Measurements from ENCODE around the gene AQP1. TPM values are rescaled to one million over a fixed set of nuclear protein-coding genes. Genes with fewer than 3 reads are reported as not detected.
A peak's percentile ranks its signal among the peaks of the same experiment; 100 is the strongest.

AQP1 gene
- 1.4 and 1.7 TPM in 2 replicates for total RNA-seq (2014; rRNA removed; shearing (Covaris generic))

DNA sequence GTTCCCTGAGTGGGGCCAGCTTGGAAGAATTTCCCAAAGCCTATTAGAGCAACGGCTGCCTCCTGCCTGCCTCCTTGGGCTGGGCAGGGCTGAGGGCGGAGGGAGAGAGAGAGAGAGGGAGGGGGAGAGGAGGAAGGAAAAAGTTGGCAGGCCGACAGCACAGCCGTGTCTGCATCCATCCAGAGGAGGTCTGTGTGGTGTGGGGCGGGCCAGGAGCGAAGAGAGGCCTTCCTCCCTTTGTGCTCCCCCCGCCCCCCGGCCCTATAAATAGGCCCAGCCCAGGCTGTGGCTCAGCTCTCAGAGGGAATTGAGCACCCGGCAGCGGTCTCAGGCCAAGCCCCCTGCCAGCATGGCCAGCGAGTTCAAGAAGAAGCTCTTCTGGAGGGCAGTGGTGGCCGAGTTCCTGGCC is at the start of gene AQP1:
TSS of gene AQP1 (plus strand) at position 293 of the 409 bp plus-strand sequence. CDS start at position 350, 57 bp downstream.
- DNase-seq (ENCODE audit: low spot score) = peak; percentile 55

DNA sequence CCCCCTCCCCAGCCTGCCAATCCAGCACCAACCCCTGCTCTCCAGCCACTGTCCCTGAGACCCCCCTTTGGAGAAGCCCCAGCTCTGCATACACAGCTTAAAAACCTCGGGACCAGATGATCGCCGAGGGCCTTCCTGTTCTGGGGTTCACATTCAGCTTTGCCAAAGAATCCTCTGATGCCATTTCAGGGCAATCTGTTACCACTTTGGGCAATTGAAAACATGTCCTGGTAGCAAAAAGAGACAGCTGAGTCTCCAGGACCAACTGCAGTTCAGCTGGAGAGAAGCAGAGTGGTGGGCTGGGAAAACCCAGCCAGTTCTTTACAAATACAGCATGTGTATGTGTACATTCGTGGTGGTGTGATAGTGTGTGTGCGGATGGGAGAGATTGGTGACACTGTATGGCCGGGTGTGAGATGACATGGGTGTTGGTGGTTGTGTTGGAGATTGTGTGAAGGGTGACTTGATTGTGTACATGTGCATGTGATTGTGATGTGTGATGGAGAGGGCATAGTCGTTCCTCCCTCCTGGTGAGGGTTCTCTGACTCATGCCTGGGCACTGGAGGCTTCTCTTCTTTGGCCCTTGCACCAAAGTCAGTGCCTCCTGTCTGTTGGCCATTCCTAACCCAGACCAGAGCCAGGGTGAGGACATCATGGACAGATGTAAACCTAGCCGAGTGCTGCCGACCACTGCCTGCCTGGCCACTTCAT is 48.5 kb upstream of the AQP1 start:
- DNase-seq (ENCODE audit: low spot score) = no peak

DNA sequence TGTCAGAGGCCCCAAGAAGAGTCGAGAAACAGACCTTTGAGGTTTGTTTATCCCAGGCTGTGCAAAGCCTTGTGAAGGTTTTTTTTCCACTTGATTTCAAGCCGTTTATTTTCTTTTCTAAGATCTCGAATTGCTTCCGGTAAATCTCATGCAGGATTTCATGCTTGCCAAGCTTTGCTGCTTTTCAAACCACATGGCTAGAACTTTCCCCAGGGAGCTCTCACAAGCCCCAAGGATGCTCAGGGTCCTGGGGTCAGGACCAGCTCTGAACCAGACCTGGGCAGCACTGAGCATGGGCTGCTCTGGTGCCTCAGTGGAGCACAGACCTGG is 48.0 kb upstream of the AQP1 start:
- DNase-seq (ENCODE audit: low spot score) = no peak

DNA sequence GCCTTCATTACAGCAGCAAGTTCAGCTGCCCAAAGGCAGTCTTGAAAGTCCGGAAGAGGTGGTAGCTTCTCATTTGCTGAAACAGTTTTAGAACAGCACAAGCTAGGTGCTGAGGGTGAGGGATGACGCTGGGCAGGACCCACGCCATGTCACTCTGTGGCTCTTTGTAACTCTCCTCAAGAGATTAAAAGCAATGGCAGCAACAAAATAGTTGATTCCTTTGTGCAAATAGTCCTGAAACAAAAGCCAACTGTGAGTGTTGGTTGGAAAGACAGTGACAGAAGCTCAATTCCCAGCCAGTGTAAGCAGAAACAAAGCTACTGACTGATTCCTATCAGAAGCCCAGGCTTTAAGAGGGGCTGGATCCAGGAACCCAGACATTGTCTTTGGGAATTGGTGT is 47.6 kb upstream of the AQP1 start:
- DNase-seq (ENCODE audit: low spot score) = no peak

DNA sequence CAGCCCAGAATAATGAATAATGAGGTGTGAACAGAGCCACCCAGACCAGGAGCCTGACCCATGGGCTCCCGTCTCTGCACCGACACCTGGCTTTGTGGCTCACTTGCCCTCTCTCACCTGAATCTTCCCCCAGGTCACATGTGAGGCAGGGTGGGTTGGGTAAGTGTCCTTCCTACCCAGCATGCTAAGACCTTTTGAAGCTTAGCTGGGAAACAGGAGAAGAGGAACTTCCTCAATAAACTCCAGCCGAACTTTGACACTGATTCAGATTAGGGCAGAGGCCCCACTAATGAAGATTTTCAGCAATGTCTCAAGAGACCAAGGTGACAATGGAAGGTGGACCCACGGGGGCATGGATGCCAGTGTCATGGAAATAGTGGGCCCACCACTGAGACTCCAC is 46.6 kb upstream of the AQP1 start:
- no peak for DNase-seq (ENCODE audit: low spot score)

DNA sequence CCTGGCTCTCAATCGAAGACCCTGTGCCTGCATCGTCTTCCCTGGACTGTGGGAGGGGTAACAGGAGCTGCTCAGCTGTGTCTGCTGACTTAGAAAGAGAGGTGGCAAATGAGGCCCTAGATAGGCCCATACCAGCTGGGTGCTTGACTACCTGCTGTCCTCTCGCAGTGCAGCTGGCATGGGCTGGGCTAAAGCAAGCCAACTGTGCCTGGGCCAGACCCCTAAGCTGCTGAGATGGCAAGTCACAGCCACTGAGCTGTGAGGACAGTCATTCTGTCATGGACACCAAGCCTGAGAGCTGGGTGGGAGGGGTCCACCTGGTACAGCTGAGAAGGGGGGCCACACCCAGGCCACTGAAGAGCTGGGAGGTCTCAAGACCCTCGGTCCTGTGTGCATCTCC is 45.8 kb upstream of the AQP1 start:
- no peak for DNase-seq (ENCODE audit: low spot score)

DNA sequence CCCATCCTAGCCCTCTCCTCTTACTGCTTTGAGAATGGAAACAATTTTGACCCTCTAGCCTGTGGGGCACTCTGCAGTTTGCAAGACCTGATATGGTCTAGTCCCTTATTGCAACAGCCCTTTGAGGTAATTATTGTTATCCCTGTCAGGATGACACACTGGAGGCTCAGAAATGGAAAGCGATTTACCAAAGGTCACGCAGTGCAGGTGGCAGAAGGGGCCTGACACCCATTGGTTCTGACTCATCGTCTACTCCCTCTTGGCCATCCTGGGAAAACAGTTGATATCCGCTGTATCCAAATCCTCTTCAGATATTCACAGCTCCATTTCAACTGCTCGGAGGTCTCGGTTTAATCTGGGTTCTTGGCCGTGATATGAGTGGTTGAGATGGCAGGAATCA is 44.7 kb upstream of the AQP1 start:
- DNase-seq (ENCODE audit: low spot score) = no peak

DNA sequence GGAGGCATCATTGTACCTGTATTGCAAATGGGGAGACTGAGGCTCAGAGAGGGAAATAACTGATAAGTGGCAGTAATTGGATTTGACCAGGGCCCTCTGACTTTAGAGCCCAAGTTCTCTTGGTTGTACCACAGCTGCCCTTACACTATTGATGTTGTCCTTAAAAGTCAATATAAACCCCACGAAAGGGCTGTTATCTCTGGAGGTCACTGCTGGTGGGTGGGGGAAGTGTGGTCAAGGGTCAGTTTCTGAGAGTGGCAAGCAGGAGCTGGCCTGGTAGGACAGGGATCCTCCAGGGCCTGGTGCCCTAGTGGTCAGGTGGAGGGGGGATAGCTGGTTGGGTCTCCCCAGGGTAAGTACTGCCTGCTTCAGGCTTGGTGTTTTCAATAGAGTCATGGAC is 44.2 kb upstream of the AQP1 start:
- DNase-seq (ENCODE audit: low spot score) = no peak

DNA sequence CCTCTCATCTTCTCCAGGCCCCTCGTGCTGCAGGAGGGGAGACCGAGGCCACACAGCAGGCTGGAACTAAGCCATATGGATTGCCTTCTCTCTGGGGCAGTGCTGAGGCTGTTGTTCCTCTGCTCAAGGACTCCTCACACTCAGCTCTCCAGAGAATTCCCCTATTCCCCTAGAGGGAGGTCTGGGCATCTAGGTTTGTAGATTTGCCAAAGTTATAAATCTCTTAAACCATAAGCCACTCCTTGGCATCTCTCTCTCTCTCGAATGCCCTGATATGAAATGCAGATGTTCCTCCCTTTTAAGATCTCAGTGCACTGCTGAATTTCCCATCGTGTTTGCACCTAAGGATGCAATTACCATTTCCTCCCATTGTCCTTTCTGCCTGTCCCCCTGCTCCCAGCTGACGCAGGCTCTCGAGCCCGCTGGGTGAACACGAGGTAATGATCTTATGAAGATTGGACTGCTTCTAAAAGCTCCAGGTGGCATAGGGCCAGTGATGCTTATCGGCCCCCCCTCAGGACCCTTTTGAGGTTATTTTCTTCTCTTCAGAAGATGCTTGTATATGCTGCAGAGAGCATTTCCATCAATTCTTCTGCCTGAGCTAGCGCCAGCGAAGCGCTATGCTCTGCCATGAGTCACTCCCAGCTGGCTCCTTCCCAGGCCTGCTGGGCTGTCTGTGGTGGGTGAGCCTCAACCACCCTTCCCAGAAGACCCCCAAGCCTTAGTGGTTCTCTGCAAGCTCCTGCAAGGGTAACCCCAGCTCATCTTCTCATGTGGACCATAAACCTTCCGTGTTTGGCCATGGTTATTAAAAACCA is 41.6 kb upstream of the AQP1 start:
- DNase-seq (ENCODE audit: low spot score) = no peak

DNA sequence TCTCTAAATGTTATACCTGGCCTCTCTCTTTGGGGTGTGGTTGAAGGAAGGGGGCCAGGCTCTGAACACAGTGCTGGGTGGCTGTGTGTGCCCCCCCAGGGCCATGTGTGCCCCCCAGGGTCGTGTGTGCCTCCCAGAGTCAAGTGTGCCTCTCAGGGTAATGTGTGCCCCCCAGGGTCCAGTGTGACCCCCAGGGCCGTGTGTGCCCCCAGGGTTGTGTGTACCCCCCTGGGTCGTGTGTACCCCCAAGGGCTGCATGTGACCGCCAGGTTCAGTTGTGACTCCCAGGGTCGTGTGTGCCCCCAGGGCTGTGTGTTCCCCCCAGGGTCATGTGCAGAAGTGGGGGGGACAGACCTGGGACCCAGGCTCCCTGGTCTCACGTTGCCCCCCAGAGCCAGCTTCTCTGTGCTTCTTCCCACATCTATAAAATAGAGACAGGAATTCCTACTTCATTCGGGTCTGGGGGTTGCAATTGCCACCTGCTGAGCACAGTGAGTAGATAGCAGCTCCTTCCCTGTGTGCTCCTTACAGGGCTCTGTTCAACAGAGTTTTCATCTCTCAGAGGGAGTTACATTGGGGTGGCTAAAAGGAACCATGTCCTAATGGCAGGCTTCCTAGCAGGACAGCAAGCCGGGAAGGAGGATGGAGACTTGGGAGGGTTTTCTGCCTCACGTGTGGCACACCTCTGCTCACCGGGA is 40.7 kb upstream of the AQP1 start:
- DNase-seq (ENCODE audit: low spot score) = no peak

DNA sequence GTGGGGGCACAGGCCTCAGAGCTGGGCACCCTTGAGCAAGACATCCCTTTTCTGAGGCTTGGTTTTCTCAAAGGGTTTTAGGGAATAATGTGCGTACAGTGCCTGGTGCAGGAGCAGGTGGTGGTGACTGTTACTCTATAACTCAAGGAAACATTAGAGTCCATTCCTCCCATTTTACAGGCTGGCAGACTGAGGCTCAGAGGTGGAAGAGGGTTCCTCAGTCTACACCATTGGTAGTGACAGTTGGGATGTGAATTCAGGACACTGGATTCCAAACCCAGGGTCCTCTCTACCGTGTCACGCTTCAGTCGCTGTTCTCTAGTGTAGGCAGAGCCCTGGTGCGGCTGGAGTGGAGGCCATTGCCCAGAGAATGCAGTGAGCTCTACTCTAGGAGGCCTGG is 40.0 kb upstream of the AQP1 start:
- DNase-seq (ENCODE audit: low spot score) = no peak

DNA sequence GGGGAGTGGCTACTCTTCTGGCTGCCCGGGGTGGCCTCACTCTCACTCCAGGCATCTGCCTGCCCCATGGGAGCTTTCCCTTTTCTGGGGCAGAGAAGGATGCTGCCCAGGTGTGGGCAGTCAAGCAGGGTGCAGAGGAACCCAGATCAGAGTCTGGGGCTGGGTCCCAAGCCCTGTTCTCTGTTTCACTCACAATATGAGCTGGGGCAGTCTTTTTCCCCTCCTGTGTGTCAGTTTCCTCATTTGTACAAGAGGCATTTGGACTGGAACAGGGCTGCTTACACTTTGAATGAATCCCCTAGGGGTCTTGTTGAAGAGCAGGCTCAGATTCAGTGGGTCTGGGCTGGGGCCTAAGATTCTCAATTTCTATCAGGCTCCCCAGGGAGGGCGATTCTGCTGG is 38.4 kb upstream of the AQP1 start:
- DNase-seq (ENCODE audit: low spot score) = no peak

DNA sequence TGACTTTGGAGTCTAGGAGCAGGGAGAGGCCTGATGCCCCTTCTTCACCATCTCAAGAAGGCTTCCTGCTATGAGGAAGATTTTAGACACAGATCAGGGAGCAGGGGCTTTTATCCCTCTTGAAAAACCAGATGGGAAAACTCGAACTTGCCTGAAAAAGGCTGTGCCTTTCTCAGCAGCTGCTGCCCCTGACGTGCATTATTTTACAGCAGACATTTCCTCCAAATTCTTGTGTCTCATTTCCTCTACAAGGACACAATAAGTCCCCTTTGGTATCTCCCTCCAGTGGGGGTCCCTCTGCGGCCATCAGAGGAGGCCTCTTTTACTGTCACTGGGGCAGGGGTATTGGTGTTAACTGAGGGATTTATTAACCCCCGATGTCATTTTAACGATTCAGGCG is 38.0 kb upstream of the AQP1 start:
- no peak for DNase-seq (ENCODE audit: low spot score)

DNA sequence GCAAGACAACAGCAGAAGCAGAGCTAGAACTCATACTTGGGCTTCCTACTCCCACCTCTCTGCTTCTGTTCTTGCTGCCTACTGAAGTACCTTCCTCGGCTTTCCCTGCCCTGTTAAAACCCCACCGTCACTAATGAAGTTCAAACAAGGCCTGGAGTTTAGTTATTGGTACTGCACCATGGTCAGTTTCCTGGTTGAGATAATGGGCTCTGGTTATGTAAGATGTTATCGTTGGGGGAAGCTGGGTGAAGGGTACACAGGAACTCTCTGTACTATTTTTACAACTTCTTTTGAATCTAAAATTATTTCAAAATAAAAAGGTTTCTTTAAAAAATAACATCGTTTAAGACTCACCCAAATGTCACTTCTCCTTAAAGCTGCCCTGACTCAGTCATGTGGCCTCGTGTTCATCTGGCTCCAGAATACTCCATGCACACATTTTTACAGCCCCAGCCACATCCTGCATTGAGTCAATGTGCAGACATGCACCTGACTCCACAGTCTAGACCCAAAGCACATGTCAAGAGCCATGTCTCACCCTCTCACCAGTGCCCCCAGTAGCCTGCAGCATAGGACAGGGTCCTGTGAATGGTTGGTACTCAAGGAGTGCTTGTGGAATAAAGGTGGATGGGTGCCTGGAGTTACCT is 36.9 kb upstream of the AQP1 start:
- DNase-seq (ENCODE audit: low spot score) = no peak

DNA sequence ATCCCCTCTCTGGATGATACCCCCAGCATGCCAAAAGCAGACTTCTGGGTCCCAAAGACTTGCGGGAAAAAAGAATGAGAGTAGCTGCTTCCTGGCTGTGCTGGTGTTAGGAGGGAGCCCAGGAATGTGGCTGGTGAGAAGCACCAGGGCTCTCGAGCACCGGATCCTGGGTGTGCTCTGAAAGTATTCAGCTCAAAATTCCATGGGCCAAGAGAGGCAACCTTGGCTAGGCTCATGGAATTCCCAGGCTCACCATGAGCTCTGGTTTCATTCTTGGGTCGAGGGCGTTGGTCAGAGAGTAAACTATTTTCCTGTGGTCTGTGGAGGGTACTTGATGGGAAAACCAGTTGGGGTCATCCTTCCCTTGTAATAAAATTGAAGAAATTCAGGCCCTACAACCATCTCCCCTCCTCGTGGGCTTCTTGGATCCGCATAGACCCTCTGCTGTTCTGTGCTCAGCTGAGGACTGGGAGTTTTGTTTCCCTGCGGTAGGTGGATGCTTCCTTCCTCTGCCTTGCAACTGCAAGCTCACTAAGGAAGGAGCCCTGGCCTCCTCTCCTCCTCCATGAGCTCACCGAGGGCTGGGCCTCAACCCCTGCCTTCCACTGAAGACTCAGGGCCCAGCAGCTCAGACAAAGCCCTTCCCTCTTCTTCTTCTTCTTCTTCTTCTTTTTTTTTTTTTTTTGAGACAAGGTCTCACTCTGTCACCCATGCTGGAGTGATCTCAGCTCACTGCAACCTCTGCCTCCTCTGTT is 34.5 kb upstream of the AQP1 start:
- no peak for DNase-seq (ENCODE audit: low spot score)

DNA sequence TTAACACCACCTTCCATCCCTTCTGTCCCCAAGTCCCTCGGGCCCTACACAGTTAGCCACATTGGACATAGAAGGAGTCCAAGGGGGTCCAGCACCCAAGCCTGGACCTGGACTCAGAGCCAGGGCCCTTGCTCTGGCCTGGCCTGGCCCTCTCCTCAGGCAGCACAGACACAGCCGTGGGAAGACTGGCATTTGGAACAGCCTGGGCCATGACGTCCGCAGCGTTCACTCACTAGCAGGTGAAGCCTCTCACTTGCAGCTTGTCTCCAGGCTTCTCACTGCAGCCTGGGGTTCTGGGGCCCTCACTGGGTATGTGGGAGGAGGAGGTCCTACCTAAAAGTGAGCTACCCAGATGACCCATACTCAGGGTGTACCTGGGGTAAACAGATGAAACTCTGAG is 33.7 kb upstream of the AQP1 start:
- DNase-seq (ENCODE audit: low spot score) = no peak

DNA sequence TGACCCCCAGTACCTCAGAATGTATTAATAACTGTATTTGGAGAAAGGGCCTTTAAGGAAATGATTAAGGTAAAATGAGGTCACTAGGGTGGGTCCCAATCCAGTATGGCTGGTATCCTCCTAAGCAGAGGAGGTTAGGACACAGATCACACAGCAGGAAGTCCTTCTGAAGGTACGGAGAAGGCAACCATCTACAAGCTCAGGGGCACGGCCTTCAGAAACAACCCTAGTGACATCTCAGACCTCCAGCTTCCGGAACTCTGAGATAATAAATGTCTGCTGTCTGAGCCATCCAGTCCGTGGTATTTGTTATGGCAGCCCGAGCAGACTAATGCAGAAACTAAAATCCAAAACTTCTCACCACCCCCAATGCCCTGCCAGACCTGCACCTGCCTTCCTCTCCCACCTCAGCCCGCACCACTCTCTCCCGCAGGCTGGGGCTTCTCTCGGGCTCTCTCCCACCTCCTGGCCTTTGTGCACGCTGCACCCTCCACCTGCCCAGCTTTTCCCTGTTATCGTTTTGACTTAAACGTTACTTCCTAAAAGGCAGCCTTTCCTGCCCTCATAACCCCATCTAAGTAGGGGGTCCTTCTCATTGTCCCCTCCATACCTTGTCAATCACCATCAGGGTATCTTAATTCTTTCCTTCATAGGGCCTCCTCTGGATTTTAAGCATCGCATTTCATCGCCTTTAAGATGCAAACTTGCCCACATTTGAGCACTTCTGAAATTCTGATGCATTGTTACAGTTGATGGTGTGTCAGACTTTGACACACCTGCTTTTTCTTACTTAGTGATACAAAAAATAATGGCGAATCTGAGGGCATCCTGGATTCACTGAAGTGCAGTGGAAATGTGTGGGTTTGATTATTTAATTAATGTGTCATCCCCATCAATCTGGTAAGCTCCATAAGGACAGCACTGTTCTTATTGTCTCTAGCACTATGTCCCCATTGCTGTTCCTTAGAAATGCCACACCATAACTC is 32.2 kb upstream of the AQP1 start:
- no peak for DNase-seq (ENCODE audit: low spot score)

DNA sequence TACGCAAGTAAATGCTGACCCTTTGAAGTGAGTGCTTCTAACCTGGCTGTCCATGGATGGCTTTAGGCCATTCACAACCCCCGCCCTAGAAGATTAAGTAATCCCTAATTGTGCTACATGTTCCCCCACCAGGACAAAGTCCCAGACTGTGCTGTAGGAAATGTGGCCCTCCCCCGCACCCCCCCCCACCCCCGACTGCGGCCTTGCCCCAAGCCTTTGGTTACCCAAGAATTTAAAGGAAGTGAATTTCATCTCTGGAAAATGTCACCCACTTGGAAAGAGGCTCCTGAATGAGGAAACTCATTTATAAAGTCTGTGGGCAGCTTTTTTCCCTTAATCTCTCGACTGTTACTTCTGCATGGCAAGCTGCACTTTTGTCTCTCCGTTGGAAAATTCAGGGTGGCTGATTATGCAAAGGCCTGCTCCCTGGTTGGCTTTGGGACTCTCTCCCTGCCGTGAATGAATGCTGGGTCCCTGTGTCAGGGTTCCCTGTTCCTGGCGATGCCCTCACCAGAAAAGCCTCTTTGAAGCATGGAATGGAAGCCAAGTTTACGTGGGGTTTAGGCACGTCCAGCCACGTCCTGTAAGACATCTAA is 31.4 kb upstream of the AQP1 start:
- DNase-seq (ENCODE audit: low spot score) = no peak

DNA sequence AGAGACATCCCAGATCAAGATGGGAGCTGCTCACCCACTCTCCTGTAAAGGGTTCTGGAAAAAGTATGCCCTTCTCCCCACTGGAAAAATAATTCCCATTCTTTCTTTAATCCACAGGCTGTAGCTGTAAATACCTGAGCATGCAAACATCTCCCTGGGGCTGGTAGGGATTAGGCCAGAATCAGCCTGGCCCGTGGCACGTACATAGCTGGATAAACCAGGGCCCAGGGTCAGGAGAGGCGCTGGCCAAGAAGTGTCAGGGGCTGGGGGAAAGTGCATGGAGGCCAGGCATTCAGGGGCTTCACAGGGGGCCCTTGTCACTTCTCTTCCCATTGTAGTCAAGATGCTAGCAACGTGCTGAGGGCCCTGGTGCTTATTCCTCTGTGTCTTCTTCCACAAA is 30.7 kb upstream of the AQP1 start:
- no peak for DNase-seq (ENCODE audit: low spot score)

DNA sequence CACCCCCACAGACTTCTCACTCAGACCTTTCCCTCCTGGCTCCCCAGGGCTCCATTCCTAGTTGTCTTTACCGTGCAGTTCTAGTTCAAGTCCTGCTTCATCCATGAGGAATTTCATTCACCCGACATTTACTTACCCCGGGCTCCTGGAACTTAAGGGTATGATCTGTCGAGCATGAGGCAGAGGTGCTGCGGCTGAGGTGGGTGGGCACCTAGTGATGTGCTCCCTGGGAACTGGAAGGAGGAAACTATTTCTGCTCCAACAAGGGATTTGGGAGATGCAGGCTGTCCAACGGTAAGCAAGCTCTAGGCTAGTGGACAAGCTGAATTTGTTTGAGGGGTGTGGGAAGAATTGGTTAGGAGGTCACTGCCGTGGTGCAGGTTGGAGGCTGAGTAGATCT is 30.2 kb upstream of the AQP1 start:
- DNase-seq (ENCODE audit: low spot score) = no peak
